ENCODE results near the gene NPDC1.

Gene NPDC1

DNA sequence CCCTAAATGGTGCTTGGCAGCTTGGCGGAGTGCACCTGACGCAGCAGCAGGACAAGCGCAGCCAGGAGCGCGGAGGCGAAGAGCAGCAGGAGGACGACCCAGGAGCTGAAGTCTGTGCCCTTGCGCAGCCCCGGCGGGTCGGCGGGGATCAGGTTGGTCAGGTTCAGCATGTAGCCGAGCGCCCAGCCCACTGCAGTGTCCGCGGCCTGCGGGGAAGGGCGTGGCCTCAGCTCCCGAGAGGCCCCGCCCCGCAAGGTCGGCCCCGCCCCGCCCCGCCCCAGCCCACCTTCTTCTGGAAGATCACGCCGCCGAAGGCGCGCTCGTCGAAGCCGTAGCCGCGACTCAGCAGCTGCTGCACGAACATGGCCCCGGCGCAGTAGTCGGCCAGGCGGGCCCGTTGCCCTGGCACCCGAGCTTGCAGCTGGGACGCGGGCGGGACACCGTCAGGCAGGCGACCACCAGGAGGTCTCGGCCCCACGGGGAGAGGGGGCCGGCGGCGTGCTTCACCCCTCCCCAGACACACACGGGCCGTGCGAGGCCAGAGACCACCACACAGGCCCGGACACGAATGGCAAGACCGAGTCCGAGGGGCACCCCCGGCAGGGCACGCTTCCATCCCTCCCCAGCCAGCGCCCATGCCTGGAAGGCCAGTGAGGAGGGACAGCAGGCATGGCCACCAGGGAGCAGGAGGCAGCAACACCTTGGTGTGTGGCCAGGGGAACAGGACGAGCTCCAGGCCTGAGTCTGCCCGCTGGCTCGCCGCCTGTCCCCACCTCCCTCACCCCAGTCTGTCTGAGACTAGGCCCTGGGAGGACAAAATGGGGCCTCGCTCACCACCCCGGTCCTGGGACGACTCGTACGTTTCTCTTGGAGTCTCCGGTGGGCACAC, 2.9 kb upstream of the NPDC1 start:
- no peaks in the 10 kb centered on the region; the same call in 1 of the 2 replicates for H3K36me3 ChIP-seq (ENCODE audit: control insufficient read depth, insufficient read depth, low read length)
- DNase-seq (ENCODE audit: low read depth, low spot score): no peak
- H3K4me3 ChIP-seq (ENCODE audit: low read length): no peak overlapping the region
- H3K4me1 ChIP-seq (ENCODE audit: control insufficient read depth, insufficient read depth, low read length): peaks cover 5% of the 10 kb centered on the region; the same call in 1 of the 2 replicates
- WGBS (ENCODE audit: insufficient coverage, insufficient read length): no CpG with 5 or more reads among the region's 72 CpGs
- no peak overlapping the region for H3K27ac ChIP-seq (ENCODE audit: low read length)
- peaks cover 13% of the 10 kb centered on the region; the same call in 1 of the 2 replicates for H3K27me3 ChIP-seq (ENCODE audit: control insufficient read depth, insufficient read depth, low read length)
- H3K9me3 ChIP-seq (ENCODE audit: control insufficient read depth, insufficient read depth, low read length): no peaks in the 10 kb centered on the region

DNA sequence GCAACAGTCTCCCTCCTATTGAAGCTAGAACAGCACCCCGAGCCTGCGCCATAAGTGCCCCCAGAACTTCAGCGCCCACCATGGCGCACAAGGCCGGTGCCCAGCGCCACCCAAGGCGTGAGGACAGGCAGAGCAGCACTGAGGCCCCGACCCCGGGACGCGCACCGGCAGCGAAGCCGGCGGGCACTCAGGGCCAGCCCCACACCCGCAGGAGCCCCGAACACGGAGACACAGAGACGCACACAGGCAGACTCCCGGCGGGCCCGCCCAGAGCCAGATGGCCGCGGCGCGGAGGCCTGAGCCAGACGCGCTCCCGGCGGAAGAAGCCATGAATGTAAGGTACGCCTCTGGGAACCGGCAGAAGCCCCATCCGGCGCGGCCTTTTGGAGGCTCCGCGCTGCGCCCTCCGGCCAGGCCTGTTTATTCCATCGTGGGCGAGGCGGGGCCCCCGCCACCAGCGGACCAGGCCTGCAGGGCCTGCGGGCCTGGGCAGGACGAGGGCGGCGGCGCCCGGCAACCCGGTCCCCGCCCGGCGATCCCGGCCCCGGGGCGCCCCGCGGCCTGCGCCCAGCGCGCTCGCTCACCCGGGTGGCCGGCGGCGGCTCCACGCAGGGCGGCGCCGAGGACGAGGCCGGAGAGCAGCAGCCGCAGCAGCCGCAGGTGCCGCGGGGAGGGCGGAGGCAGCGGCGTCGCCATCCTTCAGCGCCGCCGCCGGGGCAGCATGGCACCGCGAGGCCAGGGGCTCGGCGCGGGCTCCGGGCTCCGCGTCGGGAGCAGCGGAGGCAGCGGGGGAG, 486 bp downstream of the NPDC1 start:
- H3K27ac ChIP-seq (ENCODE audit: low read length): no peak overlapping the region
- no peaks in the 10 kb centered on the region for H3K9me3 ChIP-seq (ENCODE audit: control insufficient read depth, insufficient read depth, low read length)
- H3K4me1 ChIP-seq (ENCODE audit: control insufficient read depth, insufficient read depth, low read length): peaks cover 5% of the 10 kb centered on the region; the same call in 1 of the 2 replicates
- H3K4me3 ChIP-seq (ENCODE audit: low read length): peak overlapping the region; percentile 62
- no peaks in the 10 kb centered on the region; the same call in 1 of the 2 replicates for H3K36me3 ChIP-seq (ENCODE audit: control insufficient read depth, insufficient read depth, low read length)
- H3K27me3 ChIP-seq (ENCODE audit: control insufficient read depth, insufficient read depth, low read length): peaks cover 13% of the 10 kb centered on the region; the same call in 1 of the 2 replicates
- no CpG with 5 or more reads among the region's 96 CpGs for WGBS (ENCODE audit: insufficient coverage, insufficient read length)
- DNase-seq (ENCODE audit: low read depth, low spot score): no peak

DNA sequence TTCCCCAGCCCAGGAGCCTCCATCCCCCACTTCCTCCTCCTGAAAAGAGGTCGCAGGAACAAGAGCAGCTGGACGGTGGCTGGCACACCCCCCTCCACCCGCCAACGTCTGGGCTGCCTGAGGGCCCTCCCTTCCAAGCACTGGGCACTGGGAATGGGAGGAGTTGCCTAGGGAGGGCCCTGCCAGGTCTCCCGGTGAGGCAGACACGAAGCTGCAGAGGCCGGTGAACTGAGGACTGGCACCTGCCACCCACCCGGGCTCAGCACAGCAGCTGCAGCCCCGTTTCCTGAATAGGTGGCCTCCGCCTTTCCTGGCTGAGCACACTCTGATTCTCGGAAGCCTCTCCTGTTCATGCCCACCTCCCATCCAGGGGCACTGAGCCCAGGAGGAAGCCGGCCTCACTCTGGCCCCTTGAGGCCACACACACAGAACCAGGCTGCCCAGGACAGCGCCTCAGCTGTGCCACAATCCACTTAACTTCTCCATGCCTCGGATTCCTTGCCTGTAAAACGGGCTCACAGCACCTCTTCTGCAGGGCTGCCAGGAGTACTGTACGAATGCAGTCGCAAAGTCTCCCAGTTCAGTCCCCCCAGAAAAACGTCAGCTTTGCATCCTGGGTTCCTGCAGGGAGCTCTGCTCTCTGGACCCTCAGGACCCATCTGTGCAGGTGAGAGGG, 1.3 kb downstream of the NPDC1 start:
- Histone ChIP-seq H3K4me3 (ENCODE audit: low read length) (peak overlapping the region; percentile 62; the same call in 1 of the 2 replicates), H3K36me3 (ENCODE audit: control insufficient read depth, insufficient read depth, low read length) (no peaks in the 10 kb centered on the region; the same call in 1 of the 2 replicates), H3K4me1 (ENCODE audit: control insufficient read depth, insufficient read depth, low read length) (peaks cover 5% of the 10 kb centered on the region; the same call in 1 of the 2 replicates), H3K27me3 (ENCODE audit: control insufficient read depth, insufficient read depth, low read length) (peaks cover 10% of the 10 kb centered on the region; the same call in 1 of the 2 replicates), H3K27ac (ENCODE audit: low read length) (no peak overlapping the region), H3K9me3 (ENCODE audit: control insufficient read depth, insufficient read depth, low read length) (no peaks in the 10 kb centered on the region)
- no CpG with 5 or more reads among the region's 18 CpGs for WGBS (ENCODE audit: insufficient coverage, insufficient read length)
- no peak for DNase-seq (ENCODE audit: low read depth, low spot score)

- H3K27ac ChIP-seq (ENCODE audit: low read length): no peak overlapping the region
- no CpG with 5 or more reads among the region's 12 CpGs for WGBS (ENCODE audit: insufficient coverage, insufficient read length)
- H3K27me3 ChIP-seq (ENCODE audit: control insufficient read depth, insufficient read depth, low read length): peaks cover 5% of the 10 kb centered on the region; the same call in 1 of the 2 replicates
- peaks cover 4% of the 10 kb centered on the region; the same call in 1 of the 2 replicates for H3K4me1 ChIP-seq (ENCODE audit: control insufficient read depth, insufficient read depth, low read length)
- DNase-seq (ENCODE audit: low read depth, low spot score): no peak
- H3K36me3 ChIP-seq (ENCODE audit: control insufficient read depth, insufficient read depth, low read length): no peaks in the 10 kb centered on the region; the same call in 1 of the 2 replicates
- H3K9me3 ChIP-seq (ENCODE audit: control insufficient read depth, insufficient read depth, low read length): no peaks in the 10 kb centered on the region
- no peak overlapping the region for H3K4me3 ChIP-seq (ENCODE audit: low read length)
Measured at GRCh38 chr9:137044037-137044436, 1.9 kb downstream of the NPDC1 start.

- no peaks in the 10 kb centered on the region; the same call in 1 of the 2 replicates for H3K36me3 ChIP-seq (ENCODE audit: control insufficient read depth, insufficient read depth, low read length)
- 0 out of 2 replicates have a peak, but pooled peaks cover 2% of the 10 kb centered on the region for H3K4me1 ChIP-seq (ENCODE audit: control insufficient read depth, insufficient read depth, low read length)
- no CpG with 5 or more reads among the region's 36 CpGs for WGBS (ENCODE audit: insufficient coverage, insufficient read length)
- H3K27me3 ChIP-seq (ENCODE audit: control insufficient read depth, insufficient read depth, low read length): peaks cover 5% of the 10 kb centered on the region; the same call in 1 of the 2 replicates
- no peak overlapping the region for H3K4me3 ChIP-seq (ENCODE audit: low read length)
- H3K9me3 ChIP-seq (ENCODE audit: control insufficient read depth, insufficient read depth, low read length): no peaks in the 10 kb centered on the region
- H3K27ac ChIP-seq (ENCODE audit: low read length): no peak overlapping the region
- no peak for DNase-seq (ENCODE audit: low read depth, low spot score)
Measured at GRCh38 chr9:137042751-137043727, 2.9 kb downstream of the NPDC1 start.

- DNase-seq (ENCODE audit: low read depth, low spot score): no peak
- no peaks in the 10 kb centered on the region; the same call in 1 of the 2 replicates for H3K36me3 ChIP-seq (ENCODE audit: control insufficient read depth, insufficient read depth, low read length)
Measured at GRCh38 chr9:137041124-137041523, 4.9 kb downstream of the NPDC1 start.

GRCh38 chr9:137040568-137040967, 5.4 kb downstream of the NPDC1 start:
- H3K4me3 ChIP-seq (ENCODE audit: low read length): no peak overlapping the region
- WGBS (ENCODE audit: insufficient coverage, insufficient read length): no CpG with 5 or more reads among the region's 23 CpGs
- H3K9me3 ChIP-seq (ENCODE audit: control insufficient read depth, insufficient read depth, low read length): no peaks in the 10 kb centered on the region
- peaks cover 5% of the 10 kb centered on the region; the same call in 1 of the 2 replicates for H3K27me3 ChIP-seq (ENCODE audit: control insufficient read depth, insufficient read depth, low read length)
- H3K4me1 ChIP-seq (ENCODE audit: control insufficient read depth, insufficient read depth, low read length): 0 out of 2 replicates have a peak, but pooled peaks cover 2% of the 10 kb centered on the region
- H3K27ac ChIP-seq (ENCODE audit: low read length): no peak overlapping the region
- no peaks in the 10 kb centered on the region; the same call in 1 of the 2 replicates for H3K36me3 ChIP-seq (ENCODE audit: control insufficient read depth, insufficient read depth, low read length)
- DNase-seq (ENCODE audit: low read depth, low spot score): no peak

More at GRCh38 chr9:137041124-137041523, 4.9 kb downstream of the NPDC1 start:
- Histone ChIP-seq H3K27ac (ENCODE audit: low read length) (no peak overlapping the region), H3K9me3 (ENCODE audit: control insufficient read depth, insufficient read depth, low read length) (no peaks in the 10 kb centered on the region), H3K4me3 (ENCODE audit: low read length) (no peak overlapping the region), H3K27me3 (ENCODE audit: control insufficient read depth, insufficient read depth, low read length) (peaks cover 5% of the 10 kb centered on the region; the same call in 1 of the 2 replicates), H3K4me1 (ENCODE audit: control insufficient read depth, insufficient read depth, low read length) (0 out of 2 replicates have a peak, but pooled peaks cover 2% of the 10 kb centered on the region)
- WGBS (ENCODE audit: insufficient coverage, insufficient read length): no CpG with 5 or more reads among the region's 16 CpGs

DNA sequence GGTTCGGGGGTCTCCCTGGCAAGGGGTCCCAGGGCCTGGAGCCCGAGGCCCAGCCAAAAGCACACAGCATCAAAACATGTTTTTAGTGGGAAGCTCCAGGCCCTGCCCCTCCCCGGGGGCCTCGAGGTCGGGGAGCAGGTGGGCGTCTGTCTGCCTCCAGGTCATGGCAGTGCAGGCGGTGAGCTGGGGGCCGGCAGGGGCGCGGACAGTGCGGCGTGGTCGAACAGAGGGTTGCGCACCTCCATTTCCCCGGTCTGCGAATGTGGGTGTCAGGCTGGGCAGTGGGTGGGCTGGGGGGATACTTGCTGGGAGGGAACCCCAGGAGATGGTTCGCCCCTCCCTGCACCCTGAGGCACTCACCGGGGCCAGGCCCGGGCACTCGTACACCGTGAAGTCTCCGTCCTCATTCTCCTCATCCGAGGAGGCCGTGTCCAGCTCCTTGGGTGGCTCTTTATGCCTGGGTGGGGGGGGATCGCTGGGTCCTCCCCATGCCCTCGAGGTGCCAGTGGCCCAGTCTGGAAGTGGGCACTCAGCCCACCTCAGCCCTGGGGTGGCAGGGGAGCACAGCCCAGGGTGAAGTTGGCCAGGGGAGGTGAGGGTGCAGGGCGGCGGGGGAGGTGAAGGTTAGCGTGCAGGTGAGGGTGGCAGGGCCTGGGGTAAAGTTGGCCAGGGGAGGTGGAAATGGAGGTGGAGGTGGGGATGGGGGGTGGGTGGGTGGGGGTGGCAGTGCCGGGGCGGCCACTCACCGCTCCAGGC, 6.2 kb downstream of the NPDC1 start:
- Histone ChIP-seq H3K27me3 (ENCODE audit: control insufficient read depth, insufficient read depth, low read length) (peaks cover 1% of the 10 kb centered on the region; the same call in 1 of the 2 replicates), H3K27ac (ENCODE audit: low read length) (no peak overlapping the region), H3K4me1 (ENCODE audit: control insufficient read depth, insufficient read depth, low read length) (0 out of 2 replicates have a peak, but pooled peaks cover 1% of the 10 kb centered on the region), H3K36me3 (ENCODE audit: control insufficient read depth, insufficient read depth, low read length) (no peaks in the 10 kb centered on the region; the same call in 1 of the 2 replicates), H3K9me3 (ENCODE audit: control insufficient read depth, insufficient read depth, low read length) (no peaks in the 10 kb centered on the region), H3K4me3 (ENCODE audit: low read length) (no peak overlapping the region)
- WGBS (ENCODE audit: insufficient coverage, insufficient read length): no CpG with 5 or more reads among the region's 32 CpGs
- DNase-seq (ENCODE audit: low read depth, low spot score): no peak

Measured in iPS DF 6.9 (cell line).